GM11168 (cell line): ENCODE results near the gene POLR2A.

ENCODE experiments used
- in situ Hi-C: fragments of 300-500 bp; cut with MboI; formaldehyde crosslinking; loops from one replicate; pipeline ENCODE4 v1.12.0; 2022; ENCODE audit warnings: low sequenced_read_pairs; ENCODE audit not compliant: unreplicated experiment

The POLR2A gene

DNA sequence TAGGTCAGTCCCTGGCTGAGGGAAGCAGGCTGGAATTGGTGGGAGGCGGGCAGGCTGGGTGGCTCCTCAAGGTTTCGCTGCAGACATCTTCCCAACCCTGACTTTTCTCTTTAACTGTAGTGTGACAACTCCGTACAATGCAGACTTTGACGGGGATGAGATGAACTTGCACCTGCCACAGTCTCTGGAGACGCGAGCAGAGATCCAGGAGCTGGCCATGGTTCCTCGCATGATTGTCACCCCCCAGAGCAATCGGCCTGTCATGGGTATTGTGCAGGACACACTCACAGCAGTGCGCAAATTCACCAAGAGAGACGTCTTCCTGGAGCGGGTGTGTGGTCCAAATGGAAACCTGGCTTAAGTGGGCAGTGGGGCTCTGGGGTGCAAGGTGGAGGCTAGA, 15.0 kb downstream of the POLR2A start:
- in situ Hi-C loops: no loop called here

GRCh38 chr17:7501729-7502128, 17.6 kb downstream of the POLR2A start:
- in situ Hi-C loops: no loop called here

- in situ Hi-C loops: no loop called here
Measured at GRCh38 chr17:7502171-7502847, 18.1 kb downstream of the POLR2A start.

- in situ Hi-C loops: no loop called here
Measured at GRCh38 chr17:7502987-7503386, 18.8 kb downstream of the POLR2A start.

DNA sequence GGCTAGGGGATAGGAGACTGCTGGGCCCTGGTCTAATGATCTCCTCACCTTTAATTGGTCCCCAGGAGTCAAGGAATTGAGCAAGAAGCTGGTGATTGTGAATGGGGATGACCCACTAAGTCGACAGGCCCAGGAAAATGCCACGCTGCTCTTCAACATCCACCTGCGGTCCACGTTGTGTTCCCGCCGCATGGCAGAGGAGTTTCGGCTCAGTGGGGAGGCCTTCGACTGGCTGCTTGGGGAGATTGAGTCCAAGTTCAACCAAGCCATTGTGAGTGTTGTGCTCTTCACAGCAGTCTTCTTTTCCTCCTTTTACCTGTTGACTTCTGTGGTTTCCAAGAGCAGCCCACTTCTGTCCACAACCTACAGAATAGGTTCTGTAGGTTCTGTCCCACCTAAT, 19.4 kb downstream of the POLR2A start:
- in situ Hi-C loops: no loop called here

DNA sequence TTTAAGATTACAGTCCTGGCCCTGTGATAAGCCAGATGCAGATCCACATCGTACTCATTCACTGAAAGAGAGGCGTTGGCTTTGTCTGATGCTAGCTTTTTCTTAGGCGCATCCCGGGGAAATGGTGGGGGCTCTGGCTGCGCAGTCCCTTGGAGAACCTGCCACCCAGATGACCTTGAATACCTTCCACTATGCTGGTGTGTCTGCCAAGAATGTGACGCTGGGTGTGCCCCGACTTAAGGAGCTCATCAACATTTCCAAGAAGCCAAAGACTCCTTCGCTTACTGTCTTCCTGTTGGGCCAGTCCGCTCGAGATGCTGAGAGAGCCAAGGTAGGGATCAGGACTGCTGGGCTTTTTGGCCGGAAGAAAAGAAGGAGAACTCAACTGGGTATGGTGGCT, 24.0 kb downstream of the POLR2A start:
- in situ Hi-C loops: loop anchor here (5.0 kb wide), 1 partner anchor 34 kb away; no protein-coding TSS in a partner anchor

- in situ Hi-C loops: loop anchor here (5.0 kb wide), 1 partner anchor 33 kb away; no protein-coding TSS in a partner anchor
Measured at GRCh38 chr17:7508846-7509245, 24.7 kb downstream of the POLR2A start.

DNA sequence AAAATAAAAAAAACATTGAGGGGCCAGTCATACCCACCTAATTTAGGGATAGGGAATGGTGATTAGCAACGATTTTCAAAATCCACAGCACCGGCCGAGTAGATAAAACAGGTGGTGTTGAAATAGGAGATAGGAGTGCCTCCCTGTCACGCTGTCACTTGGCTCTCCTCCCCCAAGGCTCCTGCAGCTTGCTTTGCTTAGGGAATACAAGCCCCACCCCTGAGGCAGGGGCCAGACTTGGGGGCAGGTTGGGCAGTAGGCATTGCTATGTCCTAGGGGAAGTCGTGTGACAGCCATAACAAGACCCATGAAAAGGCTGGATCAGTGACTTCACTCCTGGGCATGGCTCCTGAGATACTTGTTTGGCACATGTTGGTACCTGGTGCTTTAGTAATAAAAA, 25.8 kb downstream of the POLR2A start:
- in situ Hi-C loops: loop anchor here (5.0 kb wide), 1 partner anchor 32 kb away; no protein-coding TSS in a partner anchor

DNA sequence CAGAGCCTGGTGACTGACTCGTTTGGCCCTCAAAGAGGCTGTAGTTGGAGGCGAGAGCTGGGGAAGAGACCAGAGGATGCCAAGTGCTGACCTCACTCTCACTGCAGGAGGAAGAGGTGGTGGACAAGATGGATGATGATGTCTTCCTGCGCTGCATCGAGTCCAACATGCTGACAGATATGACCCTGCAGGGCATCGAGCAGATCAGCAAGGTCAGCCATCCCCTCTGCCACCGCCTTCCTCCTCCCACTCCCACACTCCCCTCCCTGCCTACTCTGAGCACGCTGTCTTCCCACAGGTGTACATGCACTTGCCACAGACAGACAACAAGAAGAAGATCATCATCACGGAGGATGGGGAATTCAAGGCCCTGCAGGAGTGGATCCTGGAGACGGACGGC, 26.9 kb downstream of the POLR2A start:
- in situ Hi-C loops: no loop called here

DNA sequence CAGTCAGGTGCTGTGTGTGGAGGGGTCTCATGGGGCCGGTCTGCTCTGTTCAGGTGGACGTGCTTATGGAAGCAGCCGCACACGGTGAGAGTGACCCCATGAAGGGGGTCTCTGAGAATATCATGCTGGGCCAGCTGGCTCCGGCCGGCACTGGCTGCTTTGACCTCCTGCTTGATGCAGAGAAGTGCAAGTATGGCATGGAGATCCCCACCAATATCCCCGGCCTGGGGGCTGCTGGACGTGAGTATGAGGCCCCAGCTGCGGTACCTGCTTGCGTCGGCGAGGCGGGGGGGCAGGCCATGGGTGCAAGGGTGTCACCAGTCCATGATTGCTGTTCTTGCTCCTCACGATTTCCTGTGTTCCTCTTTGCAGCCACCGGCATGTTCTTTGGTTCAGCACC, 27.9 kb downstream of the POLR2A start:
- in situ Hi-C loops: no loop called here

- in situ Hi-C loops: no loop called here
Measured at GRCh38 chr17:7512824-7513540, 28.8 kb downstream of the POLR2A start.

DNA sequence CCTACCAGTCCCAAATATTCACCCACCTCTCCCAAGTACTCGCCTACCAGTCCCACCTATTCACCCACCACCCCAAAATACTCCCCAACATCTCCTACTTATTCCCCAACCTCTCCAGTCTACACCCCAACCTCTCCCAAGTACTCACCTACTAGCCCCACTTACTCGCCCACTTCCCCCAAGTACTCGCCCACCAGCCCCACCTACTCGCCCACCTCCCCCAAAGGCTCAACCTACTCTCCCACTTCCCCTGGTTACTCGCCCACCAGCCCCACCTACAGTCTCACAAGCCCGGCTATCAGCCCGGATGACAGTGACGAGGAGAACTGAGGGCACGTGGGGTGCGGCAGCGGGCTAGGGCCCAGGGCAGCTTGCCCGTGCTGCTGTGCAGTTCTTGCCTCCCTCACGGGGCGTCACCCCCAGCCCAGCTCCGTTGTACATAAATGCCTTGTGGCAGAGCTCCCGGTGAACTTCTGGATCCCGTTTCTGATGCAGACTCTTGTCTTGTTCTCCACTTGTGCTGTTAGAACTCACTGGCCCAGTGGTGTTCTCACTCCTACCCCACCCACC, 29.8 kb downstream of the POLR2A start:
- in situ Hi-C loops: no loop called here

- in situ Hi-C loops: no loop called here
Measured at GRCh38 chr17:7515911-7516610, 31.9 kb downstream of the POLR2A start.

DNA sequence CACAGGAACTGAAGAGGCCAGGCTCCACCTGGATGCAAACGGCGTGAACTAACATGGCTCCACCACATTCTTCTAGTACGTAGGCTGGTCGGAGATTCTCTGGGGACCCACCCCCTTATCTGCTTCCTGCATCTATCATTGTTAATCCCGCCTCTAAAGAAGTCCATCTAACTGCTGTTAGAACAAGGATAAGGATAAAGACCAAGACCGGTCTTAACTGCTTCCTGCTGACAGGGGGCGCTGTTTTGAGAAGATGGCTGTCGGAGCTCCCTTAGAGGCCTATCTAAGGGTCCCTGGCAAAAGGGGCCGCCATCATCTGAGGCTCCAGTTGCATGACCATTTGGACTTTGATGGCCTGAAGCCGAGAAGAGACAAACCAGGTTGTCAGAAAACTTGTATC, 38.9 kb downstream of the POLR2A start:
- in situ Hi-C loops: no loop called here

- in situ Hi-C loops: no loop called here
Measured at GRCh38 chr17:7528842-7529241, 44.7 kb downstream of the POLR2A start.

DNA sequence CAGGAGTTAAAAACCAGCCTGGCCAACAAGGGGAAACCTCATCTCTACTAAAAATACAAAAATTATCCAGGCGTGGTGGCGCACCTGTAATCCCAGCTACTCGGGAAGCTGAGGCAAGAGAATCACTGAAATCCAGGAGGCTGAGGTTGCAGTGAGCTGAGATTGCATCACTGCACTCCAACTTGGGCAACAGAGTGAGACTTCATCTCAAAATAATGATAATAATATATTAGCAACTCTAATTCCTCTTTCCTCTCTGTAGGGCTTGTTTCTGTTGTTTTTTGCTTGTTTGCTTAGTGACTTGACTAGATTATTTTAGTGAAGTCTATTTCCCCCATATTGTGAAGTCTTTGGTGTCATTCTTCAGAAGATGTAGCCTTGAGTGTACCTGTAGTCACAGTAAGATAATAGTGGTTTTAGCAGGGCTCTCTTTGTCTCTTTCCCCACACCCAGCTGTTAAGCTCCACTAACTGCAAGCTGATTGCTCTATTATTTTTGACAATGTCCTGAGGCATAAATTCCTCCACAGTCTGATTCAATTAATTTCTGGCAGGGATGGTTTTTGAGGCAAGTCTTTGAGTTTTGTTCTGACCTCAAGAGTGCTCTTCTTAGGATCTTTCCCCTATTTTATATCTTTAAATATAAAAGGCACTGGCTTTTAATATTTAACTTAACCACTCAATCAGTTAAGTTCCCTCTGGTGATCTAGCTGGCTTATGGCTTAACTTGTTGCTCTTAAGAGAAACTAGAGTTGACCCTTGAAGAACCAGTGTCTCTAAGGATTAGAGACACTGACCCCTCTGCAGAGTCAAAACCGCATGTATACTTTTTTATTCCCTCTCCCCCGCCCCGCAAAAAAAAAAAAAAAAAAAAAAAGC, 46.1 kb downstream of the POLR2A start:
- in situ Hi-C loops: no loop called here

DNA sequence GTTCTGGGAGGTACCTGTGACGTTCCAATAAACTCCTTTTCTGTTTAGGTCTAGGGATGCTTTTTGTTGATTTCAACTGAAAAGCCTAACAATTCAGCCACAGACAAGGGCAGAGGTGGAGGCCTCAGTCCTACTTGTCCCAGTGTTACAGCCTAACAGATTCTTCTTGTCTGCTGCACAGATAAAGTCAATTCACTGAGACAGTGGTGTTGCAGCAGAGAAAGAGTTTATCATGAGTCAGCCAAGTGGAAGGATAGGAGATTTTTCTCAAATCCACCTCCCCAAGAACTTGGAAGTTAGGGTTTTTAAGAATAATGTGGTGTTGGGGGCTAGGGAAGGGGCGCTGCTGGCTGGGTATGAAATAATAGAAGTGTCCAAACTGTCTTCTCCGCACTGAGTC, 53.9 kb downstream of the POLR2A start:
- in situ Hi-C loops: no loop called here

GRCh38 chr17:7538891-7539545, 54.9 kb downstream of the POLR2A start:
- in situ Hi-C loops: no loop called here

- in situ Hi-C loops: loop anchor here (5.0 kb wide), 1 partner anchor 34 kb away; no protein-coding TSS in a partner anchor
Measured at GRCh38 chr17:7541074-7541621, 57.0 kb downstream of the POLR2A start.
